Effector memory CD4-positive, alpha-beta T cell (primary cell): Measurements from ENCODE around the gene CATSPER1.

Source experiments
- DNase-seq, 3 donors: peaks; one replicate each; pipeline ENCODE4 v3.0.0-alpha.2; 2020
- H3K27ac ChIP-seq: 2 replicates; pipeline ENCODE4 v1.7.0; 2013; ENCODE audit warnings: mild to moderate bottlenecking, low read length, moderate library complexity; ENCODE audit not compliant: insufficient read depth, poor library complexity, severe bottlenecking
- H3K27me3 ChIP-seq: replicated peaks from 2 replicates; pipeline ENCODE4 v1.7.0; 2013; ENCODE audit warnings: mild to moderate bottlenecking, low read length; ENCODE audit not compliant: insufficient read depth, control insufficient read depth, poor library complexity, severe bottlenecking
- H3K36me3 ChIP-seq: 2 replicates; pipeline ENCODE4 v1.7.0; 2013; ENCODE audit warnings: mild to moderate bottlenecking, low read length, moderate library complexity; ENCODE audit not compliant: control insufficient read depth, insufficient read depth
- H3K4me1 ChIP-seq: 2 replicates; pipeline ENCODE4 v1.7.0; 2013; ENCODE audit warnings: low read length, mild to moderate bottlenecking; ENCODE audit not compliant: control insufficient read depth, insufficient read depth, poor library complexity, severe bottlenecking
- H3K4me3 ChIP-seq: 2 replicates; pipeline ENCODE4 v1.7.0; 2013; ENCODE audit warnings: low read length, low read depth, mild to moderate bottlenecking; ENCODE audit not compliant: insufficient read depth, poor library complexity, severe bottlenecking
- H3K9me3 ChIP-seq: 2 replicates; pipeline ENCODE4 v1.7.0; 2013; ENCODE audit warnings: mild to moderate bottlenecking, low read length, moderate library complexity; ENCODE audit not compliant: control insufficient read depth

CATSPER1 gene

DNA sequence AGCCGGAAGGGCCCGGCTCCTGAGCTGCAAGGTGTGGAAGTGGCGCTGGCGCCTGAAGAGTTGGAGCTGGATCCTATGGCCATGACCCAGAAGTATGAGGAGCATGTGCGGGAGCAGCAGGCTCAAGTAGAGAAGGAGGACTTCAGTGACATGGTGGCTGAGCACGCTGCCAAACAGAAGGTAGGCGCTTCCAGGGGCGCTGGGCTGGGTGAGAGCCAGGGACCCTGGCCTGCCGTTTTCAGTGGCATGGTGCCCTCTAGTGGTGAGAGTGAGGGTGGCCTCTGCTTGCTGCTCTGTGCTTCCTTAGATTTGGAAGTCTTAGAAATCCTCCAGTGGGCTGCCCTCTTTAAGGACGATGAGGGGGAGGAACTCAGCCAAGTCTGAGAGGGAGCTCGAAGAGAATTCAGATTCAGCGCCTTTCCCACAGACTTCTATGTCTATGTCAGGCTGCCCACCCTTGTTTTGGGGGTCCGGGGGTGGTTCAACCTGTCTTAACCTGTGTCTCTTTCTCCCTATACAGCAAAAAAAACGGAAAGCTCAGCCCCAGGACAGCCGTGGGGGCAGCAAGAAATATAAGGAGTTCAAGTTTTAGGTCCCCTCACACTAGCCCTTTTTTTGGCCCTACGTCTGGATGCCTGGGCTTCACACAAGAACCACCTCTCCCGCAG, 42.0 kb upstream of the CATSPER1 start:
- H3K36me3 ChIP-seq, result peaks cover 43% of the 10 kb centered on the region
- peak; percentile 54 to 70 (median 59) for DNase-seq
- peaks cover 28% of the 10 kb centered on the region for H3K4me1 ChIP-seq
- H3K27me3 ChIP-seq, result no peaks in the 10 kb centered on the region
- H3K27ac ChIP-seq, result peak overlapping the region; percentile 84
- no peak overlapping the region for H3K4me3 ChIP-seq
- no peaks in the 10 kb centered on the region for H3K9me3 ChIP-seq

DNA sequence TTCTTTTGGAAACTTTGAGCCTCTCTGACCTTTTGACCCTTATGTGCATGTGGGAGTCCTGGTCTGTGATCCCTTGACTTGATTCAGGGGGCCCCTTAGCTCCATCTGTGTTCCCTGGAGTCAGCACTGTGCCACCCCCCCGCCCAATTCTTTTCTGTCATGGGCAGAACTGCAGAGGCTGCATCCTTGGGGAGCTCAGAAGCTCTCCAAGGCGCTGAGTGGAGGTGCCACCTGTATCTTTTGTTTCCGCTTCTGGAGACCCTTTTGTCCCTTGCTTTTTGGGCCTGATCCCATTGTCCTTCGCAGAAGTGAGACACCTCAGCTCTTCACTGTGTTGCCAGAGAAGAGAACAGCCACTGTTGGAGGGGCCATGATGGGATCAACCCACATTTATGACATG, 41.4 kb upstream of the CATSPER1 start:
- Histone ChIP-seq H3K36me3 (peaks cover 49% of the 10 kb centered on the region), H3K4me1 (peaks cover 22% of the 10 kb centered on the region), H3K9me3 (no peaks in the 10 kb centered on the region), H3K27me3 (no peaks in the 10 kb centered on the region), H3K4me3 (no peak overlapping the region), H3K27ac (no peak overlapping the region)
- no peak for DNase-seq

DNA sequence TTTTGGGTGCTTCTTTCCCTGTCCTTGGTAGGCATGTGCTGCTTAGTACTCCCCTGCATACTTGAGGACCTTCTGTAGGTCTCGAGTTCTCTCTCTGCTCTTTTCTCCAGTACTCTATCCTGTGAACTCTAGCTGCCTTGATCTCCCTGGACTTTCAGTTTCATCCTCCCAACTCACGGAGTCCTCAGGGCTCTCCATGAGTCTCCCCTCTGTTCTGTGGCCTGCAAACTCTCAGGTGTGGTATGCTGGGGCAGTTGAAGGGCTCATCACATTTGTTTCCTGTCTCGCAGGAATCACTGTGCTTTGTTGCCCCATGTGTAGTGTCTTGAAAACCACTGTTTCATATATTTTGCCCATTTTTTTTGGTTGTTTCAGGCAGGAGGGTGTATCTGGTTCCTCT, 40.5 kb upstream of the CATSPER1 start:
- no peaks in the 10 kb centered on the region for H3K27me3 ChIP-seq
- H3K4me1 ChIP-seq, result peaks cover 17% of the 10 kb centered on the region
- no peak for DNase-seq
- peaks cover 57% of the 10 kb centered on the region for H3K36me3 ChIP-seq
- H3K9me3 ChIP-seq, result no peaks in the 10 kb centered on the region
- no peak overlapping the region for H3K4me3 ChIP-seq
- H3K27ac ChIP-seq, result no peak overlapping the region

DNA sequence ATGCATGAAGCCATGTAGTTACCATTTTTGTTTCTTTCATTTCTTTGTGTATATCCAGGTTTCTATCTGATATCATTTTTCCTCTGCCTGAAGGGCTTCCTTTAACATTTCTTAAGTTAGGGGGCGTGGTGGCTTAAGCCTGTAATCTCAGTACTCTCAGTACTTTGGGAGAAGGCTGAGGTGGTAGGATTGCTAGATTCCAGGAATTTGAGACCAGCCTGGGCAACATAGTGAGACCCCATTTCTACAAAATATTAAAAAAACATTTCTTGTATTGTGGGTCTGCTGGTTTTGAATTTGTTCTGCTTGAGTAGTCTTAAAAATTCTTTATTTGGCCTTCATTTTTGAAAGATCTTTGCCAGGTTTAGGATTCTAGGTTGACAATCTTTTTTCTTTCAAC, 38.3 kb upstream of the CATSPER1 start:
- H3K27ac ChIP-seq, result no peak overlapping the region
- H3K4me1 ChIP-seq, result peaks cover 14% of the 10 kb centered on the region
- H3K4me3 ChIP-seq, result no peak overlapping the region
- no peaks in the 10 kb centered on the region for H3K27me3 ChIP-seq
- no peaks in the 10 kb centered on the region for H3K9me3 ChIP-seq
- DNase-seq, result no peak
- peaks cover 79% of the 10 kb centered on the region for H3K36me3 ChIP-seq

DNA sequence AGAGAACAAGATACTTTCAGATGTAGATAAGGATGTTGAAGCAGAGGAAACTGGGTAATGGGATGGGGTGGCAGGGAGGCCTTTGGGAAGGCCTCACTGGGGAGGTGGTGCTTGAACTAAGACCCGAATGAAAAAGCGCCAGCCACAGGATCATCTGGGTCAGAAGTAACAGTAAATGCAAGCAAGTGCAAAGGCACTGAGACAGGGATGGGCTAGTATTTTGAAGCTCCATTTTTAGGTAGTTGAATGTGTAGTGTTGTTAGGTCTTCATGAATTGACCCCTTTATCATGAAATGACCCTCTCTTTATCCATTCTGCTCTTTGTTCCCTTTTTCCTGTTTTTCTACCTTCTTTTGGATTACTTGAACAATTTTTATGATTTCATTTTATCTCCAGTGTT, 37.6 kb upstream of the CATSPER1 start:
- Histone ChIP-seq H3K27ac (no peak overlapping the region), H3K9me3 (no peaks in the 10 kb centered on the region), H3K27me3 (no peaks in the 10 kb centered on the region), H3K4me1 (peaks cover 7% of the 10 kb centered on the region), H3K4me3 (no peak overlapping the region), H3K36me3 (peaks cover 86% of the 10 kb centered on the region)
- DNase-seq, result no peak

DNA sequence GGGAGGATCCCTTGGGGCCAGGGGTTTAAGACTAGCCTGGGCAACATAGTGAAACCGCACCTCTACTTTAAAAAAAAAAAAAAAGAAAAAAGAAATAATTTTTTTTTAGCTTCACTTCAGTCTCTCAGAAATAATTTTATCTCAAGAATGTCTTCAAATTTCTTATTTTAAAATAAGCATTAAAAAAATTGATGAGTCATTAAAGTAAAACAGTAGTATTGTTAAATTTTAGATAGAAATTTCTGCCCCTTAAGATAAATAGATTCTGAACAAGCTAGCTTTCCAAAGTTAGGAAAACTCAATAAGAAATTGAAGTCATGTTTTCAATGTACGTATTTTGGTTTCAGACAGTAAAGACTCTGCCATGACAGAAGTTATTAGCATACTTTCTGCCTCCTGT, 36.1 kb upstream of the CATSPER1 start:
- Histone ChIP-seq H3K27ac (no peak overlapping the region), H3K4me3 (no peak overlapping the region), H3K9me3 (no peaks in the 10 kb centered on the region), H3K27me3 (no peaks in the 10 kb centered on the region), H3K4me1 (no peaks in the 10 kb centered on the region), H3K36me3 (peaks cover 88% of the 10 kb centered on the region)
- DNase-seq, result no peak

DNA sequence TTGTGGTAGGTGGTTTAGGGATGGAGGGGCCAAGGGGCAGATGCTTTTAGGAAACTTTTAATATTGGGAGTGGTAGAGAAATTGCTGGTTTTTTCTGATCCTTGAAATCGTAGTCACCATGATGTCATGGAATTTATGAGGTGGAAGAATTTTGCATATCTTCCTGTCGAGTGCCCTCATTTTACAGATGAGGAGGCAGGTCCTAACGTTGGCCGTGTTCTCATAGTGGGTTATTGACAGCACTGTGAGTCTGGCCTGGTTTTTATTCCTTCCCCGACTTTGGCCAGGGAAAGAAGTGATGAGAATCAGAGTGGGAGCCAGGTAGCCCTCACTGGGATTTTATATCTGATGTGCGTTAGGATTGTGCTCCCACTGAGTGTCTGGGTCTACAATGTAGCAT, 35.0 kb upstream of the CATSPER1 start:
- H3K27me3 ChIP-seq, result no peaks in the 10 kb centered on the region
- no peak for DNase-seq
- H3K36me3 ChIP-seq, result peaks cover 94% of the 10 kb centered on the region
- H3K4me3 ChIP-seq, result no peak overlapping the region
- H3K4me1 ChIP-seq, result no peaks in the 10 kb centered on the region
- no peaks in the 10 kb centered on the region for H3K9me3 ChIP-seq
- no peak overlapping the region for H3K27ac ChIP-seq

DNA sequence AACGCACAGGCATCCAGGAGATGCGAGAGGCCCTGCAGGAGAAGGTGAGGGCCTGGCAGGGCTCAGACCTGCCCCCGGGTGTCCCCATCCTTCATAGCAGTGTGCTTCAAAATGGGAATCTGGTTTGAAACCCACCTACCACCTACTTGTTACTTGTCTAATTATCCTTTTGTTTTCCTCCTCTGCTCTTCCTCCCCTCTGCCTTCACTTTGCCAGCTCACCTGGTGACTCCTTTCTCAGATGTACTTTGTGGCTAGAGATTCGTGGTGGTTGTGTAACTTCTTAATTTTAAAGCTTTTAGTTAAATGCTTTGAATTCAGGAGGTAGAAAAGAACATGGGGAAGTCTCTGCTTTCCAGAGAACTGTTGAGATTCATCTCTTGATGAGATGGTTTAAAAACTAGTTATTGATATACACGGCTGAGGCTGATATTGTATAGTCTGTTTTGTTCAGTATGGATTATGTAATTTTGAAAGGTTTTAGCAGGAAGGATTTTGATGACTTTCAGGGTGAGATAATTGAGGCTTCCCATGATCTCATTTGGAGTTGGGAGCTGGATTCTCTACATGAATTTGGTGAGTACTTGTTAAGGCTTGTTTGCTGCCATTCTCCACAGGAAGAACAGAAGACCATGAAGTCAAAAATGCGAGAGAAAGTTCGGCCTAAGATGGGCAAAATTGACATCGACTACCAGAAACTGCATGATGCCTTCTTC, 33.8 kb upstream of the CATSPER1 start:
- Histone ChIP-seq H3K27ac (no peak overlapping the region), H3K4me3 (no peak overlapping the region), H3K4me1 (no peaks in the 10 kb centered on the region), H3K9me3 (no peaks in the 10 kb centered on the region), H3K27me3 (no peaks in the 10 kb centered on the region), H3K36me3 (peaks cover 97% of the 10 kb centered on the region)
- no peak for DNase-seq

DNA sequence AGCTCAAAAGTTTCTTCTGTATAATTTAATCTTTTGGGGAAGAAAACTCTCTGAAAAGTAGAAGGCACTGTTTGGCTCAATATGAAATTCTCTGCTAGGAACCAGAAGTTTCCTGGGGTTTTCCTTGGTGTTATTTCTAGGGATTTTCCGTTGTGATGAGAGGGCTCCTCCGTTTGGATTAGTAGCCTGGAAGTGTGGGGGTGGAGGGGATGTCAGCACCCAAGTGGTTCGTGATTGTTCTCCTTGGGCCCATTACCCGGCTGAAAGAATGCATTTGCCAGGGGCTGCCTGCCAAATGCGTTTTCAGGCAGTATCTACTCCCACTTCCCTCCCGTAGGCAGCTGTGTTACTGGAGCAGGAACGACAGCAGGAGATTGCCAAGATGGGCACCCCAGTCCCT, 30.2 kb upstream of the CATSPER1 start:
- no peak overlapping the region for H3K27ac ChIP-seq
- DNase-seq, result no peak
- no peaks in the 10 kb centered on the region for H3K9me3 ChIP-seq
- peaks cover 70% of the 10 kb centered on the region for H3K36me3 ChIP-seq
- H3K4me1 ChIP-seq, result peaks cover 15% of the 10 kb centered on the region
- H3K27me3 ChIP-seq, result no peaks in the 10 kb centered on the region
- H3K4me3 ChIP-seq, result no peak overlapping the region

DNA sequence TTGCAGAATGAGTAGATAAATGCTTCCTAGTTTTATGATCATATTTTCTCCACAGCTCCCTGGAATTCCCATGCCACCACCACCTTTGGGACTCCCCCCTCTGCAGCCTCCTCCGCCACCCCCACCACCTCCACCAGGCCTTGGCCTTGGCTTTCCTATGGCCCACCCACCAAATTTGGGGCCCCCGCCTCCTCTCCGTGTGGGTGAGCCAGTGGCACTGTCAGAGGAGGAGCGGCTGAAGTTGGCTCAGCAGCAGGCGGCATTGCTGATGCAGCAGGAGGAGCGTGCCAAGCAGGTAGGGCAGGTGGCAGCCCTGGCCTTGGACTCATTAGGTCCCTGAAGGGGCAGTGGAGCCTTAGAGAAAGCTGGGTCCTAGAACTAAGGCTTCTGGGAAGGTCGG, 28.7 kb upstream of the CATSPER1 start:
- H3K4me3 ChIP-seq, result no peak overlapping the region
- H3K36me3 ChIP-seq, result peaks cover 55% of the 10 kb centered on the region
- peaks cover 18% of the 10 kb centered on the region for H3K4me1 ChIP-seq
- no peak overlapping the region for H3K27ac ChIP-seq
- H3K9me3 ChIP-seq, result no peaks in the 10 kb centered on the region
- DNase-seq, result no peak
- H3K27me3 ChIP-seq, result no peaks in the 10 kb centered on the region
